HTERT RPE-1 (cell line): ENCODE results near the gene SPRR2E.
"Not testable (repeated sequence)": the region's sequence is repeated elsewhere in the genome, so short reads cannot be mapped to it uniquely, and the experiment has no call there.

Experiments used
- in situ Hi-C: fragments of 300-500 bp; cut with MboI; formaldehyde crosslinking; loops from 4 replicates; pipeline ENCODE4 v1.14.3; 2020; ENCODE audit warnings: low sequenced_read_pairs

SPRR2E gene

GRCh38 chr1:153070243-153070642 lies 24.1 kb downstream of the SPRR2E start:
- in situ Hi-C loops: no loop called here

DNA sequence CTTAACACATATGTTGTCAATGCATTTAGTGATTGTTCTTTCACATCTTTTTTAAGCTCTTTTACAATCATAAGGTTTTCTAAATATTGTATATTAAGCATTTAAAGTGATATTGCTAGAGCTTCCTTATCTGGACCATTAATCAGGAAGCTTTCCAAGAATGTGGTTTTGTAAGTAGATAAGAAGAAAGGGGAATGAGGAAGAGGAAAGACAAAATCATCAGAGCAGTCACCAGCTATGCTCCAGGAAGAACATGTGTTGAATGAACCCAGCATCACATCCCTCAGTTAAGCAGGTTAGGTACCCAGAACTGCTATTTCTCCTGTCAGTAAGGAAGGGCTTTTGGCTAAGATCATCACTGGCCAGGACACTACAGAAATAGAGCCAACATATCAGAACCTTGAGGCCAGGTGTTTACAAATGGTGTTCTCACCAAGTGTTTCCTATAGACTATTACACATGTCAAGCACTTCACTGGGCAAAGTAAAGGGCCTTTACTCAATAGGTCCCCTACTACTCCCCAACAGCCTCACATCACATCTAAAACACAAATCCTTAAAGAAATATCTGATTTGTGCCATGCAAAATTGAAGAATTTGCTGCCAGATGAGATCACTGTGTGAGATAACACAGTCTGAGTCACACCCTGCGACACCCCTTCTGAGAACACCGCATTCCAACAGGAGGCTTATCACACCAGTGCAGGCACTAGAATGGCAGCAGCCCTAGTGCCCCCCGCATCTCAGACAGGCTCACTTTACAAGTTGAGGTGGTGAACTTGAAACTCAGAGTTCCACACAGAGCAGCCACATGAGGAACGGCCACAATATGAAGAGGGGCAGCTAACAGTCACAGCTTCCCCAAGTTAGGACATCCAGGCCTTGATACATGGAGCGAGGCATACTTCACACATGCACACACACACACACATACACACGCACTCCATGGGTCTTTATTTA lies 35.2 kb downstream of the SPRR2E start:
- in situ Hi-C loops: no loop called here

DNA sequence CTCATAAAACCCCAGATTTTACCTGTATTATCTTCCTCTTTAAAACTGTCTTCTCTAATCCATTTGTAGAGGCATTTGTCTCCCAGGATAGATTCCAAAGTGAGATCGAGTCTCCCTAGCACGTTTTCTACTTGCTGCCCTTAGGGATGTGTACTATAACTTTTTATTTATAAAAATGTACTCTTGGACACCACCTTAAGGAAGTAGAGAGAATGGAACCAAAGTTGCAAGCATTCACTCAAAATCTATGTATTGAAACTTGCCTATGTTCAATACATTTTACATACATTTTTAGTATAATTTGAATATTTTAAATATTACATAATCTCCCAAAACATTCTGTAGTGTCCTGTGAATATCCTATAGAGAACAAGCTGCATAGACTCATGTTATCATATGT lies 36.2 kb downstream of the SPRR2E start:
- in situ Hi-C loops: no loop called here

GRCh38 chr1:153057375-153057774 lies 37.0 kb downstream of the SPRR2E start, which contains the start of gene SPRR2A:
TSS of gene SPRR2A (minus strand) at chr1:153057512. CDS start at chr1:153056735, 777 bp downstream.
- in situ Hi-C loops: no loop called here

- in situ Hi-C loops: not testable (repeated sequence)
Measured at GRCh38 chr1:153056111-153056510, 38.2 kb downstream of the SPRR2E start.

- in situ Hi-C loops: no loop called here
Measured at GRCh38 chr1:153049211-153049610, 45.1 kb downstream of the SPRR2E start.
